SK-N-SH (cell line): ENCODE data around the gene TGFB2.

ENCODE experiments used
- CHD2 ChIP-seq: fragments of 150-350 bp; IDR thresholded peaks from 2 replicates; pipeline ENCODE4 v1.6.1; 2018; ENCODE audit warnings: low read length; ENCODE audit not compliant: partially characterized antibody
- CTCF ChIP-seq: fragments of 200-600 bp; sonication (generic); IDR thresholded peaks from 2 replicates; pipeline ENCODE4 v1.6.1; 2017; ENCODE audit warnings: antibody characterized with exemption, mild to moderate bottlenecking, moderate library complexity
- ELF1 ChIP-seq: IDR thresholded peaks from 2 replicates; pipeline ENCODE4 v1.4.0; 2012
- EP300 ChIP-seq, 2 experiments: IDR thresholded peaks; 2 replicates each; pipeline versions ENCODE4 v1.4.0 to v1.6.1; 2012; ENCODE audit warnings: borderline replicate concordance in 1 of 2, low read depth in 1 of 2, low read length in 1 of 2
- EZH2phosphoT487 ChIP-seq: fragments of 200-600 bp; sonication (generic); IDR thresholded peaks from 2 replicates; pipeline ENCODE4 v1.6.1; 2017; ENCODE audit warnings: low read depth, mixed run types, mild to moderate bottlenecking, antibody characterized with exemption, moderate library complexity, borderline replicate concordance
- POLR2AphosphoS5 ChIP-seq: IDR thresholded peaks from 2 replicates; pipeline ENCODE4 v1.6.1; 2012; ENCODE audit warnings: low read depth, low read length
- RAD21 ChIP-seq: IDR thresholded peaks from 2 replicates; pipeline ENCODE4 v1.6.1; 2012; ENCODE audit warnings: mild to moderate bottlenecking, low read length
- REST ChIP-seq: IDR thresholded peaks from 2 replicates; pipeline ENCODE4 v1.6.1; 2012; ENCODE audit warnings: mild to moderate bottlenecking, low read depth, low read length, moderate library complexity
- RFX5 ChIP-seq: IDR thresholded peaks from 2 replicates; pipeline ENCODE4 v1.6.1; 2012; ENCODE audit warnings: mild to moderate bottlenecking, improper control_type of control experiment, low read length
- SMC3 ChIP-seq: IDR thresholded peaks from 2 replicates; pipeline ENCODE4 v1.6.1; 2012; ENCODE audit warnings: low read depth, low read length, improper control_type of control experiment
- TAF1 ChIP-seq: IDR thresholded peaks from 2 replicates; pipeline ENCODE4 v1.6.1; 2012; ENCODE audit warnings: low read depth, mild to moderate bottlenecking, low read length, moderate library complexity, borderline replicate concordance
- TCF12 ChIP-seq: IDR thresholded peaks from 2 replicates; pipeline ENCODE4 v1.4.0; 2012
- ZBTB33 ChIP-seq: IDR thresholded peaks from 2 replicates; pipeline ENCODE4 v1.4.0; 2012; ENCODE audit warnings: low read depth, borderline replicate concordance

- TF ChIP-seq SMC3 = no peak
- no peak for TF ChIP-seq EZH2phosphoT487
- no peak for TF ChIP-seq CTCF
- no peak for TF ChIP-seq RFX5
- no peak for TF ChIP-seq TAF1
- TF ChIP-seq TCF12 = no peak
- TF ChIP-seq POLR2AphosphoS5 = no peak
- no peak for TF ChIP-seq RAD21
- TF ChIP-seq EP300 (IDR thresholded peaks at IDR 0.05; ENCODE audit: borderline replicate concordance in 1 of 2, low read depth in 1 of 2, low read length in 1 of 2) = no peak
- TF ChIP-seq REST = no peak
- no peak for TF ChIP-seq CHD2
- no peak for TF ChIP-seq ELF1
- TF ChIP-seq ZBTB33 = no peak
These were observed 18.0 kb downstream of the TGFB2 start for GRCh38 chr1:218363141-218363540.
